Measurements from ENCODE around the gene CYP4V2.

DNA sequence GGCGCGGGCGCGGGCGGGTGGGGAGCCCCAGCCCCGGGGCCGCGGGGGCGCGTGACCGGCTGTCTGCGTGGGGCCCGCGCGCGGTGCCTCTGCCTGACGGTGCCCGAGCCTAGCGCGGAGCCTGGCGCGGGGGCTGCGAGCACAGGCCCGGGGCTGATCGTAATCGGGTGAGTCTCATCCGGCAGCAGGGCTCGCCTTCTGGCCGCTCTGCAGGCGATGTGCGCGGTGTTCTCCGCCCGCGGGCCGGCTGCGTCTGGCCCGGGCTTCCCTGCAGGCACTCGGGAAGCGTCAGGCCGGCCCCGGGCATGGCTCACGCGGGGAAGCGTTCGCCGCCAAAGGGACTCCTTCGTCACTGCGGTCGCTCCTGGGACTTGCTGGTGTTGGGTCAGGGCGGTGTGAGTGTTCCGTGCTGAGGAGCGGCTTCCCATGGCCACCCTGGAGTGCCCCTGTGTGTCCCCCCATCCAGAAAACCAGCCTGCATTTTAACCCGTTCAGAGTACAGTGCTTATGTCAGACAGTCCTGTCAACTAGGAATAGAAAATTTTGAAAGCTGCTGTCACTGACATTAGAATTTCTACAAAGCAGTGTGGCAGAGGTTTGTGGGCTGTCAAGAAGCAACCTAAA is 46.3 kb upstream of the CYP4V2 start:
- no peak for TF ChIP-seq POLR2A (IDR thresholded peaks at IDR 0.05)
- TF ChIP-seq, protein P1, sequence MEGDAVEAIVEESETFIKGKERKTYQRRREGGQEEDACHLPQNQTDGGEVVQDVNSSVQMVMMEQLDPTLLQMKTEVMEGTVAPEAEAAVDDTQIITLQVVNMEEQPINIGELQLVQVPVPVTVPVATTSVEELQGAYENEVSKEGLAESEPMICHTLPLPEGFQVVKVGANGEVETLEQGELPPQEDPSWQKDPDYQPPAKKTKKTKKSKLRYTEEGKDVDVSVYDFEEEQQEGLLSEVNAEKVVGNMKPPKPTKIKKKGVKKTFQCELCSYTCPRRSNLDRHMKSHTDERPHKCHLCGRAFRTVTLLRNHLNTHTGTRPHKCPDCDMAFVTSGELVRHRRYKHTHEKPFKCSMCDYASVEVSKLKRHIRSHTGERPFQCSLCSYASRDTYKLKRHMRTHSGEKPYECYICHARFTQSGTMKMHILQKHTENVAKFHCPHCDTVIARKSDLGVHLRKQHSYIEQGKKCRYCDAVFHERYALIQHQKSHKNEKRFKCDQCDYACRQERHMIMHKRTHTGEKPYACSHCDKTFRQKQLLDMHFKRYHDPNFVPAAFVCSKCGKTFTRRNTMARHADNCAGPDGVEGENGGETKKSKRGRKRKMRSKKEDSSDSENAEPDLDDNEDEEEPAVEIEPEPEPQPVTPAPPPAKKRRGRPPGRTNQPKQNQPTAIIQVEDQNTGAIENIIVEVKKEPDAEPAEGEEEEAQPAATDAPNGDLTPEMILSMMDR (IDR thresholded peaks at IDR 0.05) = no peak
